DOHH2 (cell line): Measurements from ENCODE around the gene NUSAP1.

Experiments
- H3F3A ChIP-seq: fragments of 200-600 bp; sonication (generic), shearing (Covaris generic); 2 replicates; pipeline ENCODE4 v1.6.0; 2016; ENCODE audit warnings: antibody characterized with exemption, mild to moderate bottlenecking; ENCODE audit not compliant: control insufficient read depth, insufficient read depth
- H3K27ac ChIP-seq: fragments of 200-600 bp; sonication (generic); 2 replicates; pipeline ENCODE4 v1.5.1; 2014; ENCODE audit warnings: low read depth, mild to moderate bottlenecking, low read length, moderate library complexity
- H3K27me3 ChIP-seq: fragments of 200-600 bp; sonication (generic); 2 replicates; pipeline ENCODE4 v1.6.1; 2014; ENCODE audit warnings: mild to moderate bottlenecking, low read length, mixed read lengths; ENCODE audit not compliant: control insufficient read depth
- H3K36me3 ChIP-seq: fragments of 200-600 bp; sonication (generic); 2 replicates; pipeline ENCODE4 v1.6.1; 2014; ENCODE audit warnings: mild to moderate bottlenecking, low read length, moderate library complexity, mixed read lengths; ENCODE audit not compliant: control insufficient read depth
- H3K4me1 ChIP-seq: fragments of 200-600 bp; sonication (generic); 2 replicates; pipeline ENCODE4 v1.6.1; 2014; ENCODE audit warnings: mild to moderate bottlenecking, low read length, mixed read lengths; ENCODE audit not compliant: control insufficient read depth
- H3K4me2 ChIP-seq: fragments of 200-600 bp; sonication (generic); 2 replicates; pipeline ENCODE4 v1.6.0; 2014; ENCODE audit warnings: mild to moderate bottlenecking, low read length, moderate library complexity
- H3K4me3 ChIP-seq: fragments of 200-600 bp; sonication (generic); 2 replicates; pipeline ENCODE4 v1.5.1; 2014; ENCODE audit warnings: mild to moderate bottlenecking, low read length, mixed read lengths
- H3K79me2 ChIP-seq: fragments of 200-600 bp; sonication (generic); 2 replicates; pipeline ENCODE4 v1.6.1; 2014; ENCODE audit warnings: mild to moderate bottlenecking, low read length, mixed read lengths; ENCODE audit not compliant: control insufficient read depth
- H3K9me2 ChIP-seq: fragments of 200-600 bp; sonication (generic); replicated peaks from 2 replicates; pipeline ENCODE4 v1.6.1; 2014; ENCODE audit warnings: mild to moderate bottlenecking, low read length, mixed read lengths; ENCODE audit not compliant: control insufficient read depth
- H3K9me3 ChIP-seq: fragments of 200-600 bp; sonication (generic); 2 replicates; pipeline ENCODE4 v1.6.1; 2014; ENCODE audit warnings: antibody characterized with exemption, low read length, mixed read lengths; ENCODE audit not compliant: control insufficient read depth, insufficient read depth
- H4K20me1 ChIP-seq: fragments of 200-600 bp; sonication (generic); 2 replicates; pipeline ENCODE4 v1.6.0; 2014; ENCODE audit warnings: low read depth, mild to moderate bottlenecking, antibody characterized with exemption, low read length, moderate library complexity; ENCODE audit not compliant: control insufficient read depth, insufficient read depth
- EZH2phosphoT487 ChIP-seq: fragments of 200-600 bp; sonication (generic); IDR thresholded peaks from 2 replicates; pipeline ENCODE4 v1.6.1; 2017; ENCODE audit warnings: borderline replicate concordance, mild to moderate bottlenecking, antibody characterized with exemption, low read length, moderate library complexity, mixed read lengths
- TF ChIP-seq, protein P1 (sequence below): fragments of 200-600 bp; sonication (generic); IDR thresholded peaks from one replicate; pipeline ENCODE4 v1.5.1; 2014; ENCODE audit warnings: antibody characterized with exemption, mild to moderate bottlenecking, low read depth, low read length; ENCODE audit not compliant: poor library complexity, severe bottlenecking

Gene NUSAP1

GRCh38 chr15:41334293-41335120 is 1.8 kb downstream of the NUSAP1 start:
- no peaks in the 10 kb centered on the region for H3K27me3 ChIP-seq
- H3K27ac ChIP-seq = peak overlapping the region; percentile 89
- H4K20me1 ChIP-seq = peaks cover 22% of the 10 kb centered on the region; the same call in 1 of the 2 replicates
- H3K9me3 ChIP-seq = no peaks in the 10 kb centered on the region
- peak overlapping the region; percentile 85 for H3K4me2 ChIP-seq
- no peaks in the 10 kb centered on the region for H3K9me2 ChIP-seq
- H3K79me2 ChIP-seq = peaks cover 91% of the 10 kb centered on the region
- H3K4me3 ChIP-seq = peak overlapping the region; percentile 94
- peaks cover 3% of the 10 kb centered on the region; the same call in 1 of the 2 replicates for H3F3A ChIP-seq
- TF ChIP-seq, protein P1, sequence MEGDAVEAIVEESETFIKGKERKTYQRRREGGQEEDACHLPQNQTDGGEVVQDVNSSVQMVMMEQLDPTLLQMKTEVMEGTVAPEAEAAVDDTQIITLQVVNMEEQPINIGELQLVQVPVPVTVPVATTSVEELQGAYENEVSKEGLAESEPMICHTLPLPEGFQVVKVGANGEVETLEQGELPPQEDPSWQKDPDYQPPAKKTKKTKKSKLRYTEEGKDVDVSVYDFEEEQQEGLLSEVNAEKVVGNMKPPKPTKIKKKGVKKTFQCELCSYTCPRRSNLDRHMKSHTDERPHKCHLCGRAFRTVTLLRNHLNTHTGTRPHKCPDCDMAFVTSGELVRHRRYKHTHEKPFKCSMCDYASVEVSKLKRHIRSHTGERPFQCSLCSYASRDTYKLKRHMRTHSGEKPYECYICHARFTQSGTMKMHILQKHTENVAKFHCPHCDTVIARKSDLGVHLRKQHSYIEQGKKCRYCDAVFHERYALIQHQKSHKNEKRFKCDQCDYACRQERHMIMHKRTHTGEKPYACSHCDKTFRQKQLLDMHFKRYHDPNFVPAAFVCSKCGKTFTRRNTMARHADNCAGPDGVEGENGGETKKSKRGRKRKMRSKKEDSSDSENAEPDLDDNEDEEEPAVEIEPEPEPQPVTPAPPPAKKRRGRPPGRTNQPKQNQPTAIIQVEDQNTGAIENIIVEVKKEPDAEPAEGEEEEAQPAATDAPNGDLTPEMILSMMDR = no peak
- no peak for TF ChIP-seq EZH2phosphoT487
- H3K36me3 ChIP-seq = peaks cover 57% of the 10 kb centered on the region
- H3K4me1 ChIP-seq = peaks cover 33% of the 10 kb centered on the region

GRCh38 chr15:41336549-41336948 is 3.9 kb downstream of the NUSAP1 start:
- H3K4me1 ChIP-seq = peaks cover 25% of the 10 kb centered on the region
- H4K20me1 ChIP-seq = peaks cover 26% of the 10 kb centered on the region; the same call in 1 of the 2 replicates
- H3K79me2 ChIP-seq = peaks cover 96% of the 10 kb centered on the region
- no peaks in the 10 kb centered on the region for H3K9me2 ChIP-seq
- peak overlapping the region; percentile 34 for H3K4me2 ChIP-seq
- H3K27ac ChIP-seq = no peak overlapping the region
- no peaks in the 10 kb centered on the region for H3K9me3 ChIP-seq
- H3K36me3 ChIP-seq = peaks cover 72% of the 10 kb centered on the region
- TF ChIP-seq, protein P1 = no peak
- no peak for TF ChIP-seq EZH2phosphoT487
- H3F3A ChIP-seq = peaks cover 3% of the 10 kb centered on the region; the same call in 1 of the 2 replicates
- no peaks in the 10 kb centered on the region for H3K27me3 ChIP-seq
- no peak overlapping the region for H3K4me3 ChIP-seq

- Histone ChIP-seq H3F3A (peaks cover 3% of the 10 kb centered on the region; the same call in 1 of the 2 replicates), H3K9me3 (no peaks in the 10 kb centered on the region), H4K20me1 (peaks cover 29% of the 10 kb centered on the region; the same call in 1 of the 2 replicates), H3K4me3 (no peak overlapping the region), H3K36me3 (peaks cover 77% of the 10 kb centered on the region), H3K79me2 (peaks cover 96% of the 10 kb centered on the region), H3K4me2 (peak overlapping the region; percentile 34), H3K27ac (no peak overlapping the region), H3K4me1 (peaks cover 25% of the 10 kb centered on the region), H3K27me3 (no peaks in the 10 kb centered on the region), H3K9me2 (no peaks in the 10 kb centered on the region)
- TF ChIP-seq, protein P1 = no peak
- TF ChIP-seq EZH2phosphoT487 = no peak
Observed at GRCh38 chr15:41337047-41337446, 4.4 kb downstream of the NUSAP1 start.
